DOHH2 (cell line): ENCODE measurements around the gene ZER1.
A peak's percentile ranks its signal among the peaks of the same experiment; 100 is the strongest.

ENCODE experiments used
- H3F3A ChIP-seq: fragments of 200-600 bp; sonication (generic), shearing (Covaris generic); 2 replicates; pipeline ENCODE4 v1.6.0; 2016; ENCODE audit warnings: antibody characterized with exemption, mild to moderate bottlenecking; ENCODE audit not compliant: control insufficient read depth, insufficient read depth
- H3K27ac ChIP-seq: fragments of 200-600 bp; sonication (generic); 2 replicates; pipeline ENCODE4 v1.5.1; 2014; ENCODE audit warnings: low read depth, mild to moderate bottlenecking, low read length, moderate library complexity
- H3K27me3 ChIP-seq: fragments of 200-600 bp; sonication (generic); 2 replicates; pipeline ENCODE4 v1.6.1; 2014; ENCODE audit warnings: mild to moderate bottlenecking, low read length, mixed read lengths; ENCODE audit not compliant: control insufficient read depth
- H3K36me3 ChIP-seq: fragments of 200-600 bp; sonication (generic); 2 replicates; pipeline ENCODE4 v1.6.1; 2014; ENCODE audit warnings: mild to moderate bottlenecking, low read length, moderate library complexity, mixed read lengths; ENCODE audit not compliant: control insufficient read depth
- H3K4me1 ChIP-seq: fragments of 200-600 bp; sonication (generic); 2 replicates; pipeline ENCODE4 v1.6.1; 2014; ENCODE audit warnings: mild to moderate bottlenecking, low read length, mixed read lengths; ENCODE audit not compliant: control insufficient read depth
- H3K4me2 ChIP-seq: fragments of 200-600 bp; sonication (generic); 2 replicates; pipeline ENCODE4 v1.6.0; 2014; ENCODE audit warnings: mild to moderate bottlenecking, low read length, moderate library complexity
- H3K4me3 ChIP-seq: fragments of 200-600 bp; sonication (generic); 2 replicates; pipeline ENCODE4 v1.5.1; 2014; ENCODE audit warnings: mild to moderate bottlenecking, low read length, mixed read lengths
- H3K79me2 ChIP-seq: fragments of 200-600 bp; sonication (generic); 2 replicates; pipeline ENCODE4 v1.6.1; 2014; ENCODE audit warnings: mild to moderate bottlenecking, low read length, mixed read lengths; ENCODE audit not compliant: control insufficient read depth
- H3K9me2 ChIP-seq: fragments of 200-600 bp; sonication (generic); replicated peaks from 2 replicates; pipeline ENCODE4 v1.6.1; 2014; ENCODE audit warnings: mild to moderate bottlenecking, low read length, mixed read lengths; ENCODE audit not compliant: control insufficient read depth
- H3K9me3 ChIP-seq: fragments of 200-600 bp; sonication (generic); 2 replicates; pipeline ENCODE4 v1.6.1; 2014; ENCODE audit warnings: antibody characterized with exemption, low read length, mixed read lengths; ENCODE audit not compliant: control insufficient read depth, insufficient read depth
- H4K20me1 ChIP-seq: fragments of 200-600 bp; sonication (generic); 2 replicates; pipeline ENCODE4 v1.6.0; 2014; ENCODE audit warnings: low read depth, mild to moderate bottlenecking, antibody characterized with exemption, low read length, moderate library complexity; ENCODE audit not compliant: control insufficient read depth, insufficient read depth
- EZH2phosphoT487 ChIP-seq: fragments of 200-600 bp; sonication (generic); IDR thresholded peaks from 2 replicates; pipeline ENCODE4 v1.6.1; 2017; ENCODE audit warnings: borderline replicate concordance, mild to moderate bottlenecking, antibody characterized with exemption, low read length, moderate library complexity, mixed read lengths
- TF ChIP-seq, protein P1 (sequence below): fragments of 200-600 bp; sonication (generic); IDR thresholded peaks from one replicate; pipeline ENCODE4 v1.5.1; 2014; ENCODE audit warnings: antibody characterized with exemption, mild to moderate bottlenecking, low read depth, low read length; ENCODE audit not compliant: poor library complexity, severe bottlenecking

Gene ZER1

DNA sequence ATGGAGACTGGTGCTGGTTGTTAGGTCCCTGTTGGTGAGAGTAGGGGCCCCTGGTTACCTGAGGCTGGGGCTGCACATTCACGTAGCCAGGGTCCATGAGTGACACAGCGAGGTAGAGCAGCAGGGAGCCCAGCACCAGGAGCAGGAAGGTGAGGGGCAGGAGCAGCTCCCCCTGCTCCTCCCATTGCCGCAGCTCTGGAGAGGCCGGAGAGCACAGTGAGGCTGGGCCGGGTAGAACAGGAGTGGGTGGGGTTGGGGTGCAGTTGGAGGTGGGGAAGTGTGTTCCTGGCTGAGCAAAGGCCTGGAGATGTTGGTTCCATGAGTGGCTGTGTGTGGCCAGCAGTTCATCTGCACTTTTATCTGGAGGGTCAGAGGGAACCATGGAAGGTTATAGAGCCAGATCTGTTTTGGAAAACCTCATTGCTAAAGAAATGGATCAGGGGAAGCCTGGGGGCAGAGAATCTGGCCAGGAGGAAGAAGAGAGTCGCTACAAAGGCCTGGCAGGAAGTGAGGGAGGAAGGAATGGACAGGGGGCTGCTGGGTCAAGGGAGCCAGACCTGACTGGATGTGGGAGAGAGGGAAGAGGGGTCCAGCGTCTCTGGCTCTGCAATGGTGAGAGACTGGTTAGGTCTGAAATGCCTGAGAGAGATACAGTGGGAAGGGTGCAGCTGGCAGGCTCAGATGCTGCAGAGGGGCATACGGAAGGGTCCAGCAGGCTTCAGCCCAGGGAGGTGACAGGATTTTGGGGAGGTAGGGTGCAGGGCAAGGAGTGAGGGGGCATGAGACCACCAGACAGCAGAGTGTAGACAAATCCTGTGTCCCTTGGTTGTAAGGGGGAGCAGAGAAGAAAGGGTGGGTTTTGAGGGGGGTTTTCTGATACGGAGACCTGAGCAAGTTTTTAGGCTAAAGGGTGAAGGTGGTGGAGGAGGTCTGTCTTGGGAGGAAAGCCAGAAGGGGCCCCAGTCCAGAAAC lies 49.1 kb downstream of the ZER1 start:
- Histone ChIP-seq H3K9me2 (no peaks in the 10 kb centered on the region), H3F3A (peaks cover 15% of the 10 kb centered on the region), H3K36me3 (peaks cover 20% of the 10 kb centered on the region), H3K4me1 (peaks cover 25% of the 10 kb centered on the region), H3K4me2 (peak overlapping the region; percentile 83), H3K27ac (no peak overlapping the region), H3K9me3 (no peaks in the 10 kb centered on the region), H3K27me3 (no peaks in the 10 kb centered on the region), H4K20me1 (no peaks in the 10 kb centered on the region), H3K79me2 (peaks cover 19% of the 10 kb centered on the region), H3K4me3 (peak overlapping the region; percentile 84)
- TF ChIP-seq, protein P1, sequence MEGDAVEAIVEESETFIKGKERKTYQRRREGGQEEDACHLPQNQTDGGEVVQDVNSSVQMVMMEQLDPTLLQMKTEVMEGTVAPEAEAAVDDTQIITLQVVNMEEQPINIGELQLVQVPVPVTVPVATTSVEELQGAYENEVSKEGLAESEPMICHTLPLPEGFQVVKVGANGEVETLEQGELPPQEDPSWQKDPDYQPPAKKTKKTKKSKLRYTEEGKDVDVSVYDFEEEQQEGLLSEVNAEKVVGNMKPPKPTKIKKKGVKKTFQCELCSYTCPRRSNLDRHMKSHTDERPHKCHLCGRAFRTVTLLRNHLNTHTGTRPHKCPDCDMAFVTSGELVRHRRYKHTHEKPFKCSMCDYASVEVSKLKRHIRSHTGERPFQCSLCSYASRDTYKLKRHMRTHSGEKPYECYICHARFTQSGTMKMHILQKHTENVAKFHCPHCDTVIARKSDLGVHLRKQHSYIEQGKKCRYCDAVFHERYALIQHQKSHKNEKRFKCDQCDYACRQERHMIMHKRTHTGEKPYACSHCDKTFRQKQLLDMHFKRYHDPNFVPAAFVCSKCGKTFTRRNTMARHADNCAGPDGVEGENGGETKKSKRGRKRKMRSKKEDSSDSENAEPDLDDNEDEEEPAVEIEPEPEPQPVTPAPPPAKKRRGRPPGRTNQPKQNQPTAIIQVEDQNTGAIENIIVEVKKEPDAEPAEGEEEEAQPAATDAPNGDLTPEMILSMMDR, result no peak
- TF ChIP-seq EZH2phosphoT487, result no peak

DNA sequence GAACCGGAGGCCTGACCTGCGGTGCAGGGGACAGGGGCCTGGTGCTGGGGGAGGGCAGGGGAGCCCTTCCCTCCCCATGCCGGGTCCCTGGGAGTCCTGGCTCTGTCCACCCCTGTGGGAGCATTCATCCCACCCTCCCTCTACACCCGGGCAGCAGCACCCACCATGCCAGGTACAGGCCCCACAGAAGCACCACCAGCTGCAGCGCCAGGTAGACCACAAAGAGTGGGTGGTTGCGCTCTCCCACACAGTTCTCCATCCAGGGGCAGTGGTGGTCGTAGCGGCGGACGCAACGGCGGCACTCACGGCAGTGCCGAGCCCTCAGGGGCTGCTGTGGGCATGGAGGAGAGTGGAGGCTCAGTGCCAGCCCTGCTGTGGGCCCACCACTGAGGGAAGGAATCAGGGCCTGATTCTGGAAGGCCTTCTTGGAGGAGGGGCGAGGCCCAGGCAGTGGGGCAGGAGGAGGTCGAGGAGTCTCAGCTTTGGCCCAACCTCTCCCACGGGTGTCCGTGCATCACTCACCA lies 50.2 kb downstream of the ZER1 start:
- H3K9me3 ChIP-seq, result no peaks in the 10 kb centered on the region
- H3F3A ChIP-seq, result peaks cover 15% of the 10 kb centered on the region
- H3K9me2 ChIP-seq, result no peaks in the 10 kb centered on the region
- H3K27ac ChIP-seq, result no peak overlapping the region
- no peaks in the 10 kb centered on the region for H3K27me3 ChIP-seq
- peaks cover 25% of the 10 kb centered on the region for H3K4me1 ChIP-seq
- peaks cover 19% of the 10 kb centered on the region for H3K79me2 ChIP-seq
- peaks cover 20% of the 10 kb centered on the region for H3K36me3 ChIP-seq
- TF ChIP-seq, protein P1, result no peak
- no peak for TF ChIP-seq EZH2phosphoT487
- no peak overlapping the region for H3K4me3 ChIP-seq
- H4K20me1 ChIP-seq, result no peaks in the 10 kb centered on the region
- H3K4me2 ChIP-seq, result no peak overlapping the region

DNA sequence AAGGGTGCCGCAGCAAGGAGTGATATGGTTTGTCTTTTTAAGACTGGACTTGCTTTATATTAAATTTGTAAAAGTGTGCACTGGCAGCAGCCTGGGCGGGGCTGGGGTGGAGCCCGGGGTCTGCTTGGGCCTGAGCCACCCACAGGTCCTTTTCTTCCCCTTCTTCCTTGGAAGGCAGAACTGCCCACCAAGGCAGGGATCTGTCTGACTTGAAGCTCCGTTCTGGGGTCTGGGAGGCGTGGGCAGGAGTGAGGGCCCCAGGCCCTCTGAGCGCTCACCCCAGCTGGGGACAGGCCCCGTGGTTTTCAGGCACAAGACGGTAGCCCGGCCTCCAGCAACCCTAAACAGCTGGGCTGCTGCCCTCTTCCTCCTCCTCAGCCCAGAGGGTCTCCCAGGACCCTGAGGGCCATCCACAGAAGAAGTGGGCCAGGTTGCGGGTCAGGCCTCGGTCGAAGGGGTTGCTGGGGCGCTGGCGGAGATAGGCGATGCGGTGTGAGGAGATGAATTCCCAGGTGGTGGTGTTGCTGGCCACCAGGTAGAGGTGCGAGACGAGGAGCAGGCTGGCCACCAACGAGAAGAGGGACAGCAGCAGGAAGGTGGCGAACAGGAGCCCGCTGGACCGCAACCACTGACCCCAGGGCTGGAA lies 50.8 kb downstream of the ZER1 start:
- H3K36me3 ChIP-seq, result peaks cover 20% of the 10 kb centered on the region
- H3K9me3 ChIP-seq, result no peaks in the 10 kb centered on the region
- no peak overlapping the region for H3K4me3 ChIP-seq
- H3K4me1 ChIP-seq, result peaks cover 25% of the 10 kb centered on the region
- peaks cover 19% of the 10 kb centered on the region for H3K79me2 ChIP-seq
- no peaks in the 10 kb centered on the region for H3K9me2 ChIP-seq
- H3K27ac ChIP-seq, result no peak overlapping the region
- no peak overlapping the region for H3K4me2 ChIP-seq
- no peaks in the 10 kb centered on the region for H4K20me1 ChIP-seq
- peaks cover 13% of the 10 kb centered on the region for H3F3A ChIP-seq
- no peaks in the 10 kb centered on the region for H3K27me3 ChIP-seq
- no peak for TF ChIP-seq EZH2phosphoT487
- TF ChIP-seq, protein P1, result no peak
